OCI-M2 (cell line): Measurements from ENCODE around the gene ZSCAN31.
"Not testable (repeated sequence)": the region's sequence is repeated elsewhere in the genome, so short reads cannot be mapped to it uniquely, and the experiment has no call there.

Experiments
- DNase-seq: peaks from one replicate; lab custom pipeline; 2025; ENCODE audit not compliant: unreplicated experiment; lab: John Stamatoyannopoulos, UW

ZSCAN31 gene

DNA sequence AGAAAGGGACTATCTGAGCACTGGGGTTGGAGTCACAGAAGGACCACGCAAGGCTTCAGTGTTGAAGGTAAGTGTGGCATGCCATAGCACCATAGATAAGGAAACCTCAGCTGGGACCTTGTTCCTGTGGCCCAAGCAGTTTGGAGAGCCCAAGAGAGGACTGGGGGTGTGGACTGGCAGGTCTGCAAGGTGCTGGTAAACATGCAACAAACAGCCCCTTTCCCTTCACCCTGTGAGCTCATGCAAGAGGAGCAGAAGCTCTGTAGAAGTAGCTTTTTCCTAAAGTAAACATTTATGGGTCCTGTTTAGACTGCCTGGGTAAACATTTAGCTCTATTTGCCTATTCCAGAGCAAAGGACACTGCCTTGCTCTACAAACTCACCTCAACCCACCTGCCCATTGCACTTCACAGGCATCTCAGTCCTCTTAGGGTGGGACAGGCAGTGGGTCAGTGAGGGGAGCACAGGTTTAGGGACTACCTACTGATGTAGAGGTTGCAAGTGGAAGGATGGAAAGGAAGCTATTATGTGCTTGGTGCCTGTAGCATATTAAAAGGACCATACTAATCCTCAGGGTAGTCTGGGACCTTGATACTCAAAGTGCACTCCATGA lies 12.0 kb downstream of the ZSCAN31 start:
- no peak for DNase-seq

DNA sequence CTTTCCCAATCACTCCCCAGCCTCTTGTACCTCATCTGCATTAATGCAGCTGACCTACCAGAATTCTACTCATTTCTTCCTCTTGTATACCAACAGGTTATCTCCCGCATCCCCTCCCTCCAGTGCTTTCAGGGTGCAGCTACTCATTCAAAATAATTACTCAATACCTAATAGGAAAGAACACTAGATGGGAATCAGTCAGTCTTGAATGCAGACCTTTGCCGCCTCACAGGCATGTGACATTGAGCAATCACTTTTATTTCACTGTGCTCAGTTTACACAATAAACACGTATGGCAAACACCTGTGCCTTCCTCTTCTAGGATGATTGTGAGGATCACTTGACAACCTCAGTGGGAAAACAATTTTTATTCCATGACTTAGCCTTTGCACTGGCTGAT lies 13.3 kb downstream of the ZSCAN31 start:
- DNase-seq, result no peak

DNA sequence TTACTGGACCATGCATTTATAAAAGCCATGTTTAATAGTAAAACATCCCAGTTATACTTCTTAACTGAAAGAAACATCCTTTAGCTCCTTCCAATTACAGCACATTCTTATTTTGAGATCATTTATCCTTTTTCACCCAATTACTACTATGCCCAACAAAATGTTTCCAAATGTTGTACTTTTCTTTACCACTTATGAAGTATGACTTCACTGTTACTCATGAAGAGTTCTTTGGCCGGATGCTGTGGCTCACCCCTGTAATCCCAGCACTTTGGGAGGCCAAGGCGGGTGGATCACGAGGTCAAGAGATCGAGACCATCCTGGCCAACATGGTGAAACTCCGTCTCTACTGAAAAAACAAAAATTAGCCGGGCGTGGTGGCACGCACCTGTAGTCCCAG lies 18.1 kb downstream of the ZSCAN31 start:
- DNase-seq, result not testable (repeated sequence)

DNA sequence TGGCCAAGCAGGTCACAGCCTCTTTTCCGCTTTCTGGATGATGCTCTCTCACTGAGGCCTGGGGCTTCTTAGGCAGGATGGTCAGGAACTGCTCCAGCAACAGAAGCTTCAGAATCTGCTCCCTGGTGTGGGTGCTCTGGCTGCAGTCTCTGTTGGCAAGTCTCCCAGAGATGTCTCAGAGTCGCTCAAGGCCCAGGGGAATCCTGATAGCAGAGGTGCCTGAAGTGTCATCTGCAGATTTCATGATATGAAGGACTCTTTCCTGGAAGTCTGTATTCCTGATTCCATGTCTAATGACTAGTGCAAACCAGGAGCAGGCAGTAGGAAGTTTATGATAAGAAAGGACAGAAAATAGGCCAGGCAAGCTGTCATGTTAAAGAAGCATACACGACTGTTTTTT lies 20.3 kb downstream of the ZSCAN31 start:
- DNase-seq, result no peak

DNA sequence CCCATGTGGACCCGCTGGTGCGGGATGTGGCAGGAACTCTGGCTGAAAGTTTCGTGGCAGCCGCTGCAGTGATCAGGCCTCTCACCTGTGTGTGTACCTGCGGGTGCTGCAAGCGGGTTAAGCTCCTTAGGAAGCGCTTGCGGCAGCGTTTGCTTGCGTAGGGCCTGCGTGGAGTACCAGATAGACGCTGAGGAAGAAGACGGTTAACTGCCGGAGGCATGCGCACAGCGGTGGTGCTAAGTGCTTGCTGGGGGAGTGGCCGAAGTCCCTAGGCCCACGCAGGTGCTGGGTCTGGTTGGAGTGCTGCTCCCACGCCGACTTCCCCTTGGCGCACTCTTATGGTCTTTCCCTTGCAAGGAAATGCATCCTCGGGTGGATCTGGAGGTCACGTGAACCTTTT lies 23.0 kb downstream of the ZSCAN31 start:
- no peak for DNase-seq

DNA sequence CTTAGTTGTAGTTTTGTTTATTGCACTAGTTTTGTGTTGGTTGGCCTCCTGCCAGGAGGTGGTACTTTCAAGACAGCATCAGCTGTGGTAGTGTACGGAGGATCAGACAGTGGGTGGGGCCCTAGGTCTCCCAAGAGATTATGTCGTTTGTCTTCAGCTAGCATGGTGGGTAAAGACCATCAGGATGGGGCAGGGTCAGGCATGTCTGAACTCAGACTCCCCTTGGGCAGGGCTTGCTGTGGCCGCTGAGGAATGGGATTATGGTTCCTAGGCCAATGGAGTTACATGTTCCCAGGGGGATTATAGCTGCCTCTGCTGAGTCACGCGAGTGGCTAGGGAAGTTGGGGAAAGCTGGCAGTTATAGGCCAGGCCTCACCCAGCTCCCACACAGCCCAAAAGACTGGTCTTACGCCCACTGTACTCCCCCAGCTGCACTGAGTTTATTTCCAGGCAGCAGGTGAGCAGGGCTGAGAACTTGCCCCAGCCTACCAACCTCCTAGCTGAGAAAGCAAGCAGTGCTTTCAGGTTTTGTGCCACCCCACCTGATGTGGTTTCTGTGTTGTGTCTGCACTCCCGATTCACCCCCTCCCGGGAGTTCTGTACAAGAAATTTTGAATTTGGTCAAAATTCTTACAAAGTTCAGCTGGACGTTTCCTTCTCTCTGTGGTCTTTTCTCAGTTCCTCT lies 24.7 kb downstream of the ZSCAN31 start:
- DNase-seq, result no peak

DNA sequence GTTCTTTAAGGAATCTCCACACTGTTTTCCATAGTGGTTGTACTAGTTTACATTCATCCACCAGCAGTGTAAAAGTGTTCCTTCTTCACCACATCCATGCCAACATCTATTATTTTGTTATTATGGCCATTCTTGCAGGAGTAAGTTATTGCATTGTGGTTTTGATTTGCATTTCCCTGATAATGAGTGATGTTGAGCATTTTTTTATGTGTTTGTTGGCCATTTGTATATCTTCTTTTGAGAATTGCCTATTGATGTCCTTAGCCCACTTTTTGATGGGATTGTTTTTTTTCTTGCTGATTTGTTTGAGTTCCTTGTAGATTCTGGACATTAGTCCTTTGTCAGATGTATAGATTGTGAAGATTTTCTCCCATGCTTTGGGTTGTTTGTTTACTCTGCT lies 29.6 kb downstream of the ZSCAN31 start:
- not testable (repeated sequence) for DNase-seq

DNA sequence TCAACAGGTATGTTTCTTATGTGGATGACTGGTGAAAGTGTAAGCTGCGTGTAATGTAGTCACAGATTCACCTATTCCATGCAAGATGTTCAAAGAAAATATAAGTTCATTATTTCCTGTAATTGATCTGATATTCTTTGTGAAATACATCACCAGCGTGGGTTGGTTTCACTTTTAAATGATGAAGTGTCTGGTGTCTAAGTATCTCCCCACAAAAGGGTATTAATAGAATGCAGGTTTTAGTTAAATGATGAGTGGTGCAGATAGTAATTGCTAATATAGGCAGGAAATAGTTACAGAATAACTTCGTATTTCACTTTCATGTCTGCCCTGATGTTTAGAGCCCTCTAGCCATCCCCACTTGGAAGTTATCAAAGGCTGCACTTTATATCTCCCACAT lies 32.4 kb downstream of the ZSCAN31 start:
- no peak for DNase-seq

DNA sequence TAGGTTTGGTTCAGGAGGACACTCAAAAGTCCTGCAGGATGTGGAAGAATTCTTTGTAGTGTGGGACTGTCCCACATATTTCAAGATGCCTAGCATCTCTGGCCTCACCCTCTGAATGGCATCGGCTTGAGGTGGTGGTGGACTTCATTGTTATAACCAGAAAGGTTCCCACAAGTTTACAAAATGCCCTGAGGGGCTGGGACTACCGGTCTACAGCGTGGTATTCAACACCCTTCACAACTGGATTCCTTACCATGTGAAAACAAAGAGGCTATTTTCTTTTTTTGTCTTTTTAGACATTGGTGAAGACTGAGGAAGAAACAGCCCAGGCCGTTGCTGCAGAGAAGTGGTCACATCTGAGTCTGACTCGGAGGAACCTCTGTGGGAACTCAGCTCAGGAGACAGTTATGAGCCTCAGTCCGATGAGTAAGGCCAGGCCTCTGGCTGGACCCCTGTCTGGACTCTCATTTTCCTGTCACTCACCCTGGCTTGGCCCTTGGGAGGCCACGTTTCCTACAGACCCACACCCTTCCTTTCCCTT lies 39.4 kb downstream of the ZSCAN31 start:
- no peak for DNase-seq

DNA sequence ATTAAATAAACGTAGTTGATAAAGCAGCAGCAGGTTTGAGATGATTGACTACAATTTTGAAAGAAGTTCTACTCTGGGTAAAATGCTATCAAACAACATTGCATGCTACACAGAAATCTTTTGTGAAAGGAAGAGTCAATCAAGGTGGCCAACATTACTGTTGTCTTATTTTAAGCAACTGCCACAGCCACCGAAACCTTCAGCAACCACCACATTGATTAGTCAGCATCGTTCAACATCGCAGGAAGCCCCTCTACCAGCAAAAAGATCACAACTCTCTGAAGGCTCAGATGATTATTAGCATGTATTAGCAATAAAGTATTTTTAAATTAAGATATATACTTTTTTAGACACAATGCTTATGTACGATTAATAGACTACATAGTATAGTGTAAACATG lies 40.6 kb downstream of the ZSCAN31 start:
- DNase-seq, result no peak

DNA sequence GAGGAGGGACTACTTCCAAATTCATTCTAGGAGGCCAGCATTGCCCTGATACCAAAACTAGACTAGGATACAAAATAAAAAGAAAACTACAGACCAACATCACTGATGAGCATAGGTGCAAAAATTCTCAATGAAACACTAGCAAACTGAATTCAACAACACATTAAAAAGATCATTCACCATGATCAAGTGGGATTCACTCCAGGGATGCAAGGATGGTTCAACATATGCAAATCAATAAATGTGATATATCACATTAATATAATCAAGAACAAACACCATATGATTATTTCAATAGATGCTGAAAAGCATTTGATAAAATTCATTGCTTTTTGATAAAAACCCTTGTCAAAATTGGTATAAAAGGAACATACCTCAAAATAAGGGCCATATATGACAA lies 44.4 kb downstream of the ZSCAN31 start:
- no peak for DNase-seq

DNA sequence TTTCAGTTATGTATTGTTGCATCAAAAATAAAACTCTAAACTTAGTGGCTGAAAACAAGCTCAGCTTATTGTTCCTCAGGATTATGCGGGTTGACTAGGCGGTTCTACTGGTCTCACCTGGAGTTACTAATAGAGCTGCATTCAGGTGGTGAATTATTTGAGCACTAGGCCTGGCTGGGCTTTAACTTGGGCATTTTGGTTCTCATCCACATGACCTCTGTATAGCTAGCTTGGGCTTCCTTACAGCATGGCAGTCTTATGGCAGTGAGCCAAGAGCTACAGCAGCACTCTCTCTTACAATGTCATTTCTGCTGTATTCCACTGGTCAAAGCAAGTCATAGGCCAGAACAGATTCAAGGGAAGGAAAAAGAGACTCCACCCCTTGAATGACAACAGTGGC lies 53.0 kb downstream of the ZSCAN31 start:
- no peak for DNase-seq

DNA sequence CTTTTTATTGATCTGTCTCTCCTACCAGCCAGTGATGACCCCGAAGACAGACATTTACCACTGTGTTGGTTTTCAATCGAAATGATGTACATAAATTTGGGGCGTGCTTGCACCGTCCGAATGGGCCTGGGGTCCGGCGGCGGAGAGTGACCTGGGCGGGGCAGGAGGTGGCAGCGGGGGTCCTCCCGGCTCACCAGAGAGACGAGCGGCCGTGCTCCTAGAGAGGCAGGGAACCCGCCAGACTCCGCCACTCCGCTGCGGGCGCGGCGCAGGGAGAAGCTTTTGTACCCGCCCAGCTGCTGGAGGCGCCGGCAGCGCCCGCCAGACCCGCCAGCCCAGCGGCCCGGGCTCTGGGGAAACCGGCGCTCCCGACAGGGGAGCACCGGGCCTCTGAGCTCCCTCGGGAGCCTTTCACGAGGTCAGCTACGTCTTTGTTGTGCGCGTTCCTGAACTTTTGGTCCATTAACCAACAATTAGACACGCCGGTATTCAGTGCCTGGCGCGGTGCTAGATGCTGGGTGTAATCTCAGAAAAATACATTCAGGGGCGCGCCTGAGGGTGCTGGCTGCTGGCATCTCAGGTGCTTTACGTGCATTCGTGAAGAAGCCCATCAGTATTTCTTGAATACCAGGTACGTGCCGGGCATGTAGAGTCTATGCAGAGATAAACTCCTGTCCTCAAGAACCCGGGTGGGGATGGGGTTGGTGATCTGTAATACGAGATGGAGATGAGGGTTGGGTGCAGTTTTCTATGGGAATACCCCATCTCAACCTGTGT lies 54.5 kb downstream of the ZSCAN31 start, which contains the start of gene PGBD1:
PGBD1 (plus strand) TSS at position 285 of the 777 bp plus-strand sequence. CDS start 2,242 bp downstream, outside the sequence.
- peak; percentile 69 for DNase-seq

DNA sequence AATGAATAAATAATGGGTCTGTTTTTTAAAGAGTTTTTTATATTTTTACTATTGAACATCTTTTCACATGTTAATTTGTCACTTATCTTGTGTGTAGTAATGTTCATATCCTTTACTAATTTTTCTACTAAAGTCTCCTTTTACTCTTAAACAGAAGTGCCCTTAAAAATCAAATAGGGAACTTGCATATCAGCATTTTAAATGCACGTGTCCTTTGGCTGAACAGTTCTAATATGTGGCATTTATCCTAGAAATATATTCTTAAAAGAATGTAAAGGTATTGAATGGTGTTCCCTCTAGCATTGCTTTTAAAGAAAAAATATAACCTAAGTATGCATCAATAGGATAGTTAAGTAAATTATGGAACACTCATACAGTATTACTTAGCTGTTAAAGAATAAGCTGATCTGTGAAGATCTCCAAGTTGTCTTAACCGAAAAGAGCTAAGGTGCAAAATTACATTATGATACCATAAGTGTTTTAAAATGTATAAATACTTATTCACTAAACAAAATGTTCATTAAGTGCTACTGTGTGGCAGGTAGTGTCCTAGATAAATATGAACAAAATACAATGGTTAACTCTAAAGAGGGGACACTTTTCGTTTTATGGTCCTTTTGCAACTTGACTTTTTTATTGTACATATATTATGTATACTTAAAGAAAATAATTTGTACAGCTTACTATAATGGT lies 55.2 kb downstream of the ZSCAN31 start:
- no peak for DNase-seq

DNA sequence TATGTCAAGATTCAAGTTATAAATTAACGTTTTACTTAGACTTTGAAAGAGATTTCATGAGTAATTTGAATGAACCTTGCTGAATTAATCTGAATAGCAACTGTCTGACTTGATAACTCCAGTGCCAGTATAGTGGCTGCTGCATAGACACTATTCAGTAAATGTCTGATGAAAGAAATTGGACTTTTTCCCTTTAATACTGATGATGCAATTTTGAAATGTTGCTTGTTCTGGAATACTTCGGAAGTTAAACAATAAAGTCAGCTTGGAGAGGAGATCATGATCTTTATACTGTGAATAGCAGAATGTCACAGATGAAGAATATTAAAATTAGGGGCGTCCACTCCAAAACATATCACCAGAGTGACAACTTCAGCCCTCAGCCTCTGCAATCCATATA lies 58.2 kb downstream of the ZSCAN31 start:
- no peak for DNase-seq

DNA sequence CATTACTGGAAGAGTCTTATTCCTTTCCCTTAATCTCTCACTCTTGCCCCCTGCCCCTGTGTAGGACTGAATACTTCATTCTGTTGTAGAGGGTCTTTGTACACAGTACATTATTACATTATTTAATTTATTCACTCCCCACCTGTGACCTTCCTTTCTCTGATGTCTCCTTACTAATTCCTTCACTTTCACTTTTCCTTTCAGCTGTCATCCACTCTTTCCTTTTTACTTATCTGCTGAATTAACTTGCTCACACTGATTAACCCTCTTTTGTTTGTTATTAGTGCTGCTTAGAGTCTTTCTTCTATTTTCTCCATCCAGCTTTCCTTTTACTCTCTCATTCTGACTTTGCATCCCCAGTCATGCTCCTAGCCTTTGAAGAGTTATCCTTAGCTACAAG lies 61.1 kb downstream of the ZSCAN31 start:
- DNase-seq, result no peak
